Activated T-helper 2 cell treated with anti-CD3 and anti-CD28 coated beads, Interferon-gamma antibody, Interleukin-2, Interleukin-4, amounts not matched to agents 10 μg/mL and 5 μg/mL and 100 μg/mL, durations not matched to agents 14 hours and 24 hours and 36 hours (primary cell): ENCODE results near the gene PHACTR2. TPM values are rescaled to one million over a fixed set of nuclear protein-coding genes. Genes with fewer than 3 reads are reported as not detected.
"Not testable (repeated sequence)": the region's sequence is repeated elsewhere in the genome, so short reads cannot be mapped to it uniquely, and the experiment has no call there.

Experiments
- DNase-seq: peaks from one replicate; pipeline ENCODE4 v3.0.0; 2021; ENCODE audit warnings: low spot score
- H3K27ac Mint-ChIP-seq: one replicate; pipeline ENCODE4 v1.8.0; 2021; ENCODE audit warnings: mixed read lengths
- H3K27me3 Mint-ChIP-seq: one replicate; pipeline ENCODE4 v1.8.0; 2021; ENCODE audit warnings: low read depth, mixed read lengths
- H3K36me3 Mint-ChIP-seq: one replicate; pipeline ENCODE4 v1.8.0; 2021; ENCODE audit warnings: low read depth, mixed read lengths
- H3K4me1 Mint-ChIP-seq: one replicate; pipeline ENCODE4 v1.8.0; 2021; ENCODE audit warnings: low read depth, mixed read lengths
- H3K4me3 Mint-ChIP-seq: one replicate; pipeline ENCODE4 v1.8.0; 2021; ENCODE audit warnings: low read depth, mild to moderate bottlenecking, moderate library complexity, mixed read lengths
- H3K9me3 Mint-ChIP-seq: one replicate; pipeline ENCODE4 v1.8.0; 2021; ENCODE audit warnings: mixed read lengths
- intact Hi-C: fragments of 100-400 bp; cut with micrococcal nuclease; formaldehyde crosslinking; loops from one replicate; pipeline ENCODE4 v1.15.1; 2023
- total RNA-seq: library from RNA; stranded (reverse); gene quantifications from 2 replicates; pipeline ENCODE4 v1.2.3, GENCODE V29; 2022

The PHACTR2 gene
- total RNA-seq, 1 donor from 2014 or later = 45.4 TPM

DNA sequence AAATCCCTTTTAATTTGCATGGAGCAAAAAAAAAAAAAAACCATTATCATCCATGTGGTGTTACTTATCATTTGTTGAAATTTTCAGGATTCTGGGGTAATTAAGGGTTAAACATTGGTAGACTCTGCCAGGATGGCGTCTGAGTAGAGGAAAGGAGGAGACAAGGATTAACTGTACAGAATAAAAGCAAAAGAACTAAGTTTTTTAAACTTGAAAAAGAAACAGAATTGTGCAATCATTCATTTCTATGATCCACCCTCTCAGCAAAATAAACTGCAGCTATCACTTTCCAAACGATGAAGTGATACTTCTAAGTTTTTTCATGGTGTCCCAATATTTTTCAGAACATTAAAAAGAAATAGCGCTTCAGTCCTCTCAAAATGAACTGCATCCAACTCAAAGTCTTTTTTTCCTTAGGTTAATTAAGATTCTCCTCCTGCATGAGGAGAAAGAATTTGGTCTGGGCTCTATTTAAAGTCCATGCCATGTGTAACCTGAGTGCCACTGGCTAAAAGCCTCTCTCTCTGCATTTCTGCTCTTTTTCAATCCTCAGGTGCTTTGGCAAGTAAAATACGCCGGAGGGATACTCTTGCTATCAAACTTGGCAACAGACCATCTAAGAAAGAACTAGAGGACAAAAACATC is 95.9 kb downstream of the PHACTR2 start:
- DNase-seq = no peak
- Mint-ChIP-seq H3K4me1 (no peaks in the 10 kb centered on the region), H3K27ac (no peak overlapping the region), H3K9me3 (no peaks in the 10 kb centered on the region), H3K36me3 (peaks cover 37% of the 10 kb centered on the region), H3K4me3 (no peak overlapping the region), H3K27me3 (no peaks in the 10 kb centered on the region)
- intact Hi-C loops = no loop called here

DNA sequence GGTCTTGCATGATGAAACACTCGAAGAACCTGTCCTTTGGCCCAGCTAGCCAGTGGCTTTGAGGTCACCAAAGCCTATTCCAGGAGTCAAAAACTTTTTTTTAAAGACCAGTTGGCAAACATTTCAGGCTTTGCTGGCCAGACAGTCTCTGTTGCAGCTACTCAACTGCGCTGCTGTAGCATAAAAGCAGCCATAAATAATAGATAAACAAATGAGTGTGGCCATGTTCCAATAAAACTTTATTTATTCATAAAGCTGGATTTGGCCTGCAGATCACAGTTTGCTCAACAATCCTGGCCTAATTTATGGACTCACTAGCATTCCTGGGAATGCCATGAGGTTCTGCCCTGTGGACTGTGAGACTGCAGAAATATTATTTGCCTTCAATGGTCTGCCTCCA is 96.6 kb downstream of the PHACTR2 start:
- Mint-ChIP-seq H3K27ac (no peak overlapping the region), H3K4me1 (peaks cover 2% of the 10 kb centered on the region), H3K4me3 (no peak overlapping the region), H3K36me3 (peaks cover 38% of the 10 kb centered on the region), H3K9me3 (no peaks in the 10 kb centered on the region), H3K27me3 (no peaks in the 10 kb centered on the region)
- intact Hi-C loops = no loop called here
- DNase-seq = no peak

DNA sequence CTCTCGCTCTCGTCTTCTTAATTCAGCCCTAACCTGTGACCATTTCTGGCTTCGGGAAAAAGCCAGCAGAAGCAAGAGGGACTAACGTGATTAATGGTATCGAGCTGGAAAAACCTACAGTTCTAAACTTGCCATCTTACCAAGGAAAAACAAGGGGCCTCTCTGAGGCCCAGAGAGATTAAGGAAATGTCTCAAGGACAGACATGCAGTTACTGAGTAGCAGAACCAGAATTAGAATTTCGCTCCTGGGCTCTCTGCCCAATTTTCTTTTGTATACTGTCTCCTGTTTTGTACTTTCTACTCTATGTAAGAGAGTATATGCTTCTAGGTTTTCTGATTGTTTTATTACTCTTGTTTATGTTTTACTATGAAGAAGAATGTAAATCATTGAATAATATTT is 97.6 kb downstream of the PHACTR2 start:
- DNase-seq = no peak
- Mint-ChIP-seq H3K4me1 (peaks cover 2% of the 10 kb centered on the region), H3K27me3 (no peaks in the 10 kb centered on the region), H3K36me3 (peaks cover 38% of the 10 kb centered on the region), H3K27ac (no peak overlapping the region), H3K4me3 (no peak overlapping the region), H3K9me3 (no peaks in the 10 kb centered on the region)
- intact Hi-C loops = no loop called here

DNA sequence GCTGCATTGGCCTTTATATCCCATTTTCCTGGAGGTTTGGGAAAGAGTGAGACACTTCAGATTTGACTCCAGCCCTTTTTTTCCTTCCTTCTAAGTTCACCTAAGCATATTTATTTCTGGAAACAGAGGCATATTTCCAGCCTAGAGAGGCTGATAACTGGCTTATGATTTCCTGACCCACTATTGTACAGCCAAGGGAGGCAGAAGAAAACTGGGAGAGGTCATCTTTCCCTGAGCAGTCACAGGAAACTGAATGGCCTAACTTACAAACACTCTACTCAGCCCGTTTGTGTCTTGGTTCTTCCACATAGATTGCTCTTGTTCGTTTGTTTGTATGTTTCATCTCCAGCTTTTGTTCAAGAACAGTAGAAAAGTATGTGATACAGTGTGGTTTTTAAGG is 101.2 kb downstream of the PHACTR2 start:
- no peak overlapping the region for H3K4me3 Mint-ChIP-seq
- H3K36me3 Mint-ChIP-seq = peaks cover 37% of the 10 kb centered on the region
- no peaks in the 10 kb centered on the region for H3K27me3 Mint-ChIP-seq
- no peak overlapping the region for H3K27ac Mint-ChIP-seq
- intact Hi-C loops = no loop called here
- no peak for DNase-seq
- no peaks in the 10 kb centered on the region for H3K9me3 Mint-ChIP-seq
- H3K4me1 Mint-ChIP-seq = peaks cover 2% of the 10 kb centered on the region

DNA sequence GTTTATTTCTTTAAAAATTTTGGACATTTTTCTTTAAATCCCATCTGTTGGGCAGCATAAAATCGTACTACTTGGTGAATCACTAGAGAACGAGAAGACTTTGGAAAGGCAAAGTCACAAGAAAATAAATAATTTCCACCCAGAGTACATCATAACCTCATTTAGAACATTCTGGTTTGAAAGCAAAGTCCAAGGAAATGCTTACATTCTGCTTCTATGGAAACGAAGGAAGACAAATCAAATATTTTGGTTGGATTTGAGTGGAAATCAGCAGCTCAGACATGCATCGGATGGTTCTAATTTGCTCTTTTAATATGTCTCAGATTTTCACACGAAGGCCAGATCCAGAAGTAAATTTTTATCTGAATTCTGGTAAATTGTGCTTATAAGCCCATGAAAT is 104.7 kb downstream of the PHACTR2 start:
- no peaks in the 10 kb centered on the region for H3K27me3 Mint-ChIP-seq
- no peak overlapping the region for H3K4me3 Mint-ChIP-seq
- peaks cover 28% of the 10 kb centered on the region for H3K9me3 Mint-ChIP-seq
- H3K27ac Mint-ChIP-seq = no peak overlapping the region
- peaks cover 2% of the 10 kb centered on the region for H3K4me1 Mint-ChIP-seq
- intact Hi-C loops = no loop called here
- H3K36me3 Mint-ChIP-seq = peaks cover 65% of the 10 kb centered on the region
- DNase-seq = no peak

DNA sequence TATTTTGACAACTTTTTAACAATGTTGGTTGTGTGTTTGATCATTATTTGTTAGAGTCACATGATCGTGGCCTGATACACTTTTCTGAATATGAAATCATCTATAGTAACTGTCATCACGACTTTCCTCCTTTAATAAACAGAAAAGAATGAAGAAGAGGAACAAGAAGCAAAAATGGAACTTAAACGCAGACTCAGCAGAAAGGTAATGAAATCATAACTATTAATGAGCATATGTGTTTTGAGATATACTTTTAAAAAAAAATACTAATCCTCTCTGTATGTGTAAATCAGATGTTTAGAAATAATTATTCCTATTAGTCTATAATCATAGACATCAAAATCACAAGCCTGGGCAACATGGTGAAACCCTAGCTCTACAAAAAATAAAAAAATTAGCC is 105.3 kb downstream of the PHACTR2 start:
- peaks cover 28% of the 10 kb centered on the region for H3K9me3 Mint-ChIP-seq
- H3K4me3 Mint-ChIP-seq = no peak overlapping the region
- intact Hi-C loops = no loop called here
- H3K4me1 Mint-ChIP-seq = peaks cover 2% of the 10 kb centered on the region
- H3K27ac Mint-ChIP-seq = no peak overlapping the region
- peaks cover 62% of the 10 kb centered on the region for H3K36me3 Mint-ChIP-seq
- no peaks in the 10 kb centered on the region for H3K27me3 Mint-ChIP-seq
- no peak for DNase-seq

DNA sequence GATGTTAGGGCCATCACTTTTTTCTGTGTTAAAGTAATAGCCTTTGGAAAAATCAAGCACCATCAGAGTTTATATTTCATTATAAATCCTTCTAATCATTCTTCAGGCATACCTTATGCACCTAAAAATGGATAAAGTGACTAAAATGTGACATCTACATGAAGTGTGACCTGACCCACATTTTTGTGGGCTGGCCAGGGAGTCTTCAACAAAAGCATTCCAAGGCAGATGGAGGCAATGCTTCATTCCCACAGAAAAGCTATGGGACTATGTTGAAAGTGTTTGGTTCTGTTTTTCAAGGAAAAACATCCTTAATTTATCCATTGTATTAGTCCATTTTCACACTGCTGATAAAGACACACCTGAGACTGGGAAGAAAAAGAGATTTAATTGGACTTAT is 106.6 kb downstream of the PHACTR2 start:
- no peak overlapping the region for H3K4me3 Mint-ChIP-seq
- peaks cover 28% of the 10 kb centered on the region for H3K9me3 Mint-ChIP-seq
- H3K27me3 Mint-ChIP-seq = no peaks in the 10 kb centered on the region
- no peak overlapping the region for H3K27ac Mint-ChIP-seq
- no peak for DNase-seq
- H3K36me3 Mint-ChIP-seq = peaks cover 57% of the 10 kb centered on the region
- intact Hi-C loops = no loop called here
- H3K4me1 Mint-ChIP-seq = no peaks in the 10 kb centered on the region

DNA sequence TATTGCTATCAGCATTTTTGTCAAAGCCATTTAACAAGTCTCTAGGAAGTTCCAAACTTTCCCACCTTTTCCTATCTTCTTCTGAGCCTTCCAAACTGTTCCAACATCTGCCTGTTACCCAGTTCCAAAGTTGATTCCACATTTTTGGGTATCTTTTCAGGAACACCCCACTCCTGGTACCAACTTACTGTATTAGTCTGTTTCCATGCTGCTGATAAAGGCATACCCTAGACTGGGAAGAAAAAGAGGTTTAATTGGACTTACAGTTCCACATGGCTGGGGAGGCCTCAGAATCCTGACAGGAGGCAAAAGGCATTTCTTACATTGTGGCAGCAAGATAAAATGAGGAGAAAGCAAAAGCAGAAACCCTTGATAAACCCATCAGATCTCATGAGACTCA is 108.6 kb downstream of the PHACTR2 start:
- DNase-seq, H3K27me3 Mint-ChIP-seq, H3K27ac Mint-ChIP-seq, intact Hi-C loops, H3K4me1 Mint-ChIP-seq, H3K4me3 Mint-ChIP-seq: not testable (repeated sequence)
- Mint-ChIP-seq H3K9me3 (peaks cover 28% of the 10 kb centered on the region), H3K36me3 (peaks cover 71% of the 10 kb centered on the region)

DNA sequence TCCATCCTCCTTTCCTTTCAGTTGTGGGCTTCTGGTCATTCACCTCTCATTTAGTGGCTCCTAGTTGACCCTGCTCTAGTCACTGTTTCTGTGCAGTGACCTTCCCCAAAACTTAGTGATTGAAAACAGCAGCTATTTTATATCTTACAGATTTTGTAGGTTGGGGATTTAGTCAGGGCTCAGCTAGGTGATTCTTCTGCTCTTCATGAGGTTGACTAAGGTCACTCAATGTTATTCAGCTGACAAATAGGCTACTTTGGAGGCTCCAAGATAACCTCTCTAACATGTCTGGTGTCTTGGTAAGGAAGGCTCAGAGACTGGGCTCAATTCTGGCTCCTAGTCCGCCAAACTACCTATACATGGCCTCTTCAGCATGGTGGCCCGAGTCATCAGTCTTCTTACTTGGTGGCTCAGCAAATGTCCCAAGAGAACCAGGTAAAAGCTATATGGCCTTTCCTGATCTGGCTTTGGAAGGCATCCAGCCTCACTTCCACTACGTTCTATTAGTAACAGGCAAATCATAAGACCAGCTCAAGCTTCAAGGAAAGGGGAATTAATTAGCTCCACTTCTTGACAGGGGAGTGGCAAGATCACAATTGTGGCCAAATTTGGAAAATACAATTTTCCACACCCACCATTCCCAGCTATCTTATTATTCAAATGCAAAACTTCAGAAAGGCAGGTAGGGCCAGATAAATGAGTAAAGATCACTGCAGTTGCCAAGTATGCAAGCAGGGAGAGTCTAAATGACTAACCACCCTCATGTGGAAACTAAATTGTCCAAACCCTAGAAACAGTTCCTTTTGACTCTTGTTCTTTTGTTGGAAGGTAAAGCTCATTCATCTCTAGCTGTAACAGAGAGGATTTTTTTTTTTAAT is 114.9 kb downstream of the PHACTR2 start:
- no peaks in the 10 kb centered on the region for H3K4me1 Mint-ChIP-seq
- no peak for DNase-seq
- no peaks in the 10 kb centered on the region for H3K27me3 Mint-ChIP-seq
- no peak overlapping the region for H3K4me3 Mint-ChIP-seq
- peaks cover 69% of the 10 kb centered on the region for H3K36me3 Mint-ChIP-seq
- intact Hi-C loops = no loop called here
- no peak overlapping the region for H3K27ac Mint-ChIP-seq
- H3K9me3 Mint-ChIP-seq = peaks cover 24% of the 10 kb centered on the region

DNA sequence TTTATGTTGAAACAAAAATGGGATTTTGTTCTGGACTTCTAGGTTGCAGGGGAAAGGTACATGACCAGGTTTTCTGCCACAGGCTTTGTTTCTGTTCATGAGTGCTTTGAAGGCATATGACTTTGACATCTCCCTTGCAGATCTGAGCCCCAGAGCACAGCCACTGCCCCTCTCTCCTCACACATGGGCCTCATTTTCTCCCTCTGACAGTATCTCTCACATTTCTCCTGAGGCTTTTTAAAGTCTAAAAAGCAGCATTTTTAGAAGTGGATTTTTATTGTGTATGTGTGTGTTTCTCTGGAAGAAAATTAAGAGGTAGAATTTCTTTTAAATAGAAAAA is 115.5 kb downstream of the PHACTR2 start:
- peaks cover 30% of the 10 kb centered on the region for H3K9me3 Mint-ChIP-seq
- H3K27me3 Mint-ChIP-seq = no peaks in the 10 kb centered on the region
- no peak overlapping the region for H3K27ac Mint-ChIP-seq

DNA sequence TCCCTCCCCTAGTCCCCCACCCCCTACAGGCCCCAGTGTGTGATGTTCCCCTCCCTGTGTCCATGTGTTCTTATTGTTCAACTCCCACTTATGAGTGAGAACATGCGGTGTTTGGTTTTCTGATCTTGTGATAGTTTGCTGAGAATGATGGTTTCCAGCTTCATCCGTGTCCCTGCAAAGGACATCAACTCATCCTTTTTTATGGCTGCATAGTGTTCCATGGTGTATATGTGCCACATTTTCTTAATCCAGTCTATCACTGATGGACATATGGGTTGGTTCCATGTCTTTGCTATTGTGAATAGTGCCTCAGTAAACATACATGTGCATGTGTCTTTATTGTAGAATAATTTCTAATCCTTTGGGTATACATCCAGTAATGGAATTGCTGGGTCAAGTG is 118.8 kb downstream of the PHACTR2 start:
- H3K27me3 Mint-ChIP-seq, intact Hi-C loops, H3K4me3 Mint-ChIP-seq, H3K4me1 Mint-ChIP-seq, DNase-seq, H3K27ac Mint-ChIP-seq: not testable (repeated sequence)
- peaks cover 80% of the 10 kb centered on the region for H3K36me3 Mint-ChIP-seq
- peaks cover 59% of the 10 kb centered on the region for H3K9me3 Mint-ChIP-seq

More for the DNA sequence above, 115.5 kb downstream of the PHACTR2 start:
- Mint-ChIP-seq H3K36me3 (peaks cover 75% of the 10 kb centered on the region), H3K4me1 (no peaks in the 10 kb centered on the region), H3K4me3 (no peak overlapping the region)
- no peak for DNase-seq
- intact Hi-C loops = no loop called here

DNA sequence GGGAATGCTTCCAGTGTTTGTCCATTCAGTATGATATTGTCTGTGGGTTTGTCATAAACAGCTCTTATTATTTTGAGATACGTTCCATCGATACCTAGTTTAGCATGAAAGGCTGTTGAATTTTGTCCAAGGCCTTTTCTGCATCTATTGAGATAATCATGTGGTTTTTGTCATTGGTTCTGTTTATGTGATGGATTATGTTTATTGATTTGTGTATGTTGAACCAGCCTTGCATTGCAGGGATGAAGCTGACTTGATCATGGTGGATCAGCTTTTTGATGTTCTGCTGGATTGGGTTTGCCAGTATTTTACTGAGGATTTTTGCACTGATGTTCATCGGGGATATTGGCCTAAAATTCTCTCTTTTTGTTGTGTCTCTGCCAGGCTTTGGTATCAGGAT is 120.7 kb downstream of the PHACTR2 start:
- intact Hi-C loops, H3K4me3 Mint-ChIP-seq, H3K27ac Mint-ChIP-seq, H3K27me3 Mint-ChIP-seq, DNase-seq: not testable (repeated sequence)
- peaks cover 77% of the 10 kb centered on the region for H3K36me3 Mint-ChIP-seq
- H3K4me1 Mint-ChIP-seq = peaks cover 11% of the 10 kb centered on the region
- H3K9me3 Mint-ChIP-seq = peaks cover 50% of the 10 kb centered on the region

DNA sequence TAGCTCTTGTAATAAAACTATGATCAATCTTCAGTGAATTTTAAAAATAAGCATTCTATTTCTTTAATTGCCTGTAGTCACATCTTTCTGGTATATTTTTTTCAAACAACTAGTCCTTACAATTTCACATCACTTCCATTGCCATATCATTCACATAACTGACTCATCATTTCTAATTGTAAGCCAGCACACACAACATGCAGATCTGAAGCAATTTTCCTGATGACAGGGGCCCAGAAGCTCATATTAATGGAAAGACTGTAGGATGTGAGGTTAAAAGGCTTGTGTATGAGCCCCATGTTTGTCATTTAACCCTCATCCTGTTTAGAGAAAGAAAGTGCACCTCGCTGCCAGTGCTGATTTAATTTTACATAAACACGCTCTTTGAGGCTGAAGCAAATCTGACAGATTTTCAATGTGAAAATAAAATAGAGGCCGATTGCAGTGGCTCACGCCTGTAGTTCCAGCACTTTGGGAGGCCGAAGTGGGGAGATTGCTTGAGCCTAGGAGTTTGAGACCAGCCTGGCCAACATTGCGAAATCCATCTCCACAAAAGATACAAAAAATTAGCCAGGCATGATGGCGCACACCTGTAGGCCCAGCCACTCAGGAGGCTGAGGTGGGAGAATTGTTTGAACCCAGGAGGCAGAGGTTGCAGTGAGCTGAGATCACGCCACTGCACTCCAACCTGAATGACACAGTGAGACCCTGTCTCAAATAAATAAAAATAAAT is 125.2 kb downstream of the PHACTR2 start:
- Mint-ChIP-seq H3K4me3 (no peak overlapping the region), H3K27ac (peak overlapping the region; percentile 81), H3K4me1 (peaks cover 50% of the 10 kb centered on the region), H3K27me3 (no peaks in the 10 kb centered on the region), H3K9me3 (peaks cover 40% of the 10 kb centered on the region), H3K36me3 (peaks cover 71% of the 10 kb centered on the region)
- intact Hi-C loops = loop anchor here (10.0 kb wide), 2 partner anchors 858 to 888 kb away; partner anchors contain the start of gene HIVEP2
- no peak for DNase-seq
